Testis (tissue), 3 donors: Measurements from ENCODE around the gene RAB18. TPM values are rescaled to one million over a fixed set of nuclear protein-coding genes. Genes with fewer than 3 reads are reported as not detected.

Source experiments
- DNase-seq: peaks from one replicate; pipeline ENCODE4 v3.0.0-alpha.2; 2019
- H3K27ac ChIP-seq, 2 donors: fragments of 200-600 bp; sonication (generic); one replicate each; pipeline ENCODE4 v1.5.1; 2019
- H3K27me3 ChIP-seq: fragments of 200-600 bp; sonication (generic); one replicate; pipeline ENCODE4 v1.5.1; 2019
- H3K36me3 ChIP-seq: fragments of 200-600 bp; sonication (generic); one replicate; pipeline ENCODE4 v1.5.1; 2017; ENCODE audit warnings: low read depth; ENCODE audit errors: missing control alignments
- H3K4me1 ChIP-seq: fragments of 200-600 bp; sonication (generic); one replicate; pipeline ENCODE4 v1.5.1; 2019
- H3K4me3 ChIP-seq, 2 donors: fragments of 200-600 bp; sonication (generic); one replicate each; pipeline ENCODE4 v1.5.1; 2017 to 2019
- H3K9me3 ChIP-seq: fragments of 200-600 bp; sonication (generic); one replicate; pipeline ENCODE4 v1.5.1; 2017
- POLR2A ChIP-seq: fragments of 450-650 bp; IDR thresholded peaks from one replicate; pipeline ENCODE4 v1.6.1; 2017; ENCODE audit warnings: antibody characterized with exemption, mild to moderate bottlenecking, moderate library complexity
- WGBS, 2 donors: methylation state at CpG; one replicate each; pipeline ENCODE4 v1.1.5; 2018; 5-methylcytosine and 5-hydroxymethylcytosine counted together
- intact Hi-C: fragments of 100-400 bp; cut with DNase I; formaldehyde crosslinking; loops from one replicate; pipeline ENCODE4 v1.15.1; 2023; ENCODE audit warnings: low total_unique reads
- polyA plus RNA-seq: library from polyadenylated mRNA; stranded (reverse); fragments of 350-450 nt; fragmentation: Illumina TruSeq; extraction: RNeasy Lipid Tissue Mini Kit (QIAGEN cat#74804); gene quantifications from one replicate; pipeline ENCODE4 v1.2.3, GENCODE V29; 2014; ENCODE audit warnings: low read depth, low replicate concordance; ENCODE audit not compliant: insufficient read depth
- total RNA-seq, 2 donors: library from RNA; depleted of rRNA; stranded (reverse); fragments of >200 nt; gene quantifications; one replicate each; pipeline ENCODE4 v1.2.3, GENCODE V29; 2016
- TF ChIP-seq, protein P1 (sequence below), 3 experiments: fragments of 450-650 bp in 2 of 3; fragments of 200-600 bp in 1 of 3; sonication (generic) in 1 of 3; IDR thresholded peaks; one replicate each; pipeline ENCODE4 v1.5.1; 2016 to 2019; ENCODE audit warnings: antibody characterized with exemption in 3 of 3, mild to moderate bottlenecking in 2 of 3, moderate library complexity in 1 of 3

The RAB18 gene
- total and polyA plus RNA-seq, 3 donors from 2014 or later, result 51.6 to 99.8 (median 53.1) TPM

DNA sequence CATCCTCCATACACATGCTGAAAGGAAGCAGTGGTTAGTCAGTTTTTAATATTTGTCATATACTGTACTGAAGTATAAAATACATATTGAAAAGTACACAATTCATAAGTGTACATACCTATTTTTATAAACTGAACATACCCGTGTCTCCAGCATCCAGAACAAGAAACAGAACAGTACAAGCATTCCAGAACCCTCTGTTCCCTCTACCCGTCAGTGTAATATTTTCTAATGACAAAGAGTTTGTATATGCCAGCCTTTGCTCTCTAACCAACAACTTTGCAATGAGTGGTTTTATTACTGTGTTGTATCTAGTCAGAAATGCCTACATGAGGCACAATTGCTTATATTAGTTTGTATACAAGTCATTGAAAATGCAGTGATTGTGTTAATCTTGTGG is 18.7 kb upstream of the RAB18 start:
- H3K27me3 ChIP-seq, result no peaks in the 10 kb centered on the region
- WGBS, 2 donors, result 64 to 66% methylated on average over 2 of the region's 2 CpGs
- no peaks in the 10 kb centered on the region for H3K9me3 ChIP-seq
- TF ChIP-seq POLR2A, result no peak
- DNase-seq, result no peak
- intact Hi-C loops, result no loop called here
- H3K4me1 ChIP-seq, result no peaks in the 10 kb centered on the region
- H3K4me3 ChIP-seq, result no peak overlapping the region
- no peak overlapping the region for H3K27ac ChIP-seq
- H3K36me3 ChIP-seq, result no peaks in the 10 kb centered on the region

DNA sequence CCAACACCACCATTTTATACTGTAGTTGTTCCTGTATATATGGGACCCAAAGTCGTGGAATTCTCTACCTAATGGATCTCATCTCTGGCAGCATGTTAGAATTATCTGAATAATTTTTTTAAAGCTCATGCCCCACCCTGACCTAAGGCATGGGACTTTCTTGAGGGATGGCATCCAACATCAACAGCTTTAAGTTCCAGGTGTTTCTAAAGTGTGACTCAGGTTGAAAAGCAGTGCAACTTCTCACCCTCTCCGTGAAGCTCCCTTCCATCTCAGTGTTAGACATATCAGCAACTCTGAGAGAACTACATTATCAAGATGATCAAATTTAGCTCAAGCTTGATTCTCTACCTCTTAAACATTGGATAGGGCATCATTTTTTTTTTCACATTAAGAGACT is 18.1 kb upstream of the RAB18 start:
- Histone ChIP-seq H3K4me3 (no peak overlapping the region), H3K4me1 (no peaks in the 10 kb centered on the region), H3K36me3 (no peaks in the 10 kb centered on the region), H3K27ac (no peak overlapping the region), H3K9me3 (no peaks in the 10 kb centered on the region), H3K27me3 (no peaks in the 10 kb centered on the region)
- no peak for TF ChIP-seq POLR2A
- TF ChIP-seq, protein P1, sequence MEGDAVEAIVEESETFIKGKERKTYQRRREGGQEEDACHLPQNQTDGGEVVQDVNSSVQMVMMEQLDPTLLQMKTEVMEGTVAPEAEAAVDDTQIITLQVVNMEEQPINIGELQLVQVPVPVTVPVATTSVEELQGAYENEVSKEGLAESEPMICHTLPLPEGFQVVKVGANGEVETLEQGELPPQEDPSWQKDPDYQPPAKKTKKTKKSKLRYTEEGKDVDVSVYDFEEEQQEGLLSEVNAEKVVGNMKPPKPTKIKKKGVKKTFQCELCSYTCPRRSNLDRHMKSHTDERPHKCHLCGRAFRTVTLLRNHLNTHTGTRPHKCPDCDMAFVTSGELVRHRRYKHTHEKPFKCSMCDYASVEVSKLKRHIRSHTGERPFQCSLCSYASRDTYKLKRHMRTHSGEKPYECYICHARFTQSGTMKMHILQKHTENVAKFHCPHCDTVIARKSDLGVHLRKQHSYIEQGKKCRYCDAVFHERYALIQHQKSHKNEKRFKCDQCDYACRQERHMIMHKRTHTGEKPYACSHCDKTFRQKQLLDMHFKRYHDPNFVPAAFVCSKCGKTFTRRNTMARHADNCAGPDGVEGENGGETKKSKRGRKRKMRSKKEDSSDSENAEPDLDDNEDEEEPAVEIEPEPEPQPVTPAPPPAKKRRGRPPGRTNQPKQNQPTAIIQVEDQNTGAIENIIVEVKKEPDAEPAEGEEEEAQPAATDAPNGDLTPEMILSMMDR (IDR thresholded peaks at IDR 0.05), result no peak
- DNase-seq, result no peak
- intact Hi-C loops, result no loop called here
- 53 to 58% methylated on average over 2 of the region's 2 CpGs for WGBS, 2 donors

DNA sequence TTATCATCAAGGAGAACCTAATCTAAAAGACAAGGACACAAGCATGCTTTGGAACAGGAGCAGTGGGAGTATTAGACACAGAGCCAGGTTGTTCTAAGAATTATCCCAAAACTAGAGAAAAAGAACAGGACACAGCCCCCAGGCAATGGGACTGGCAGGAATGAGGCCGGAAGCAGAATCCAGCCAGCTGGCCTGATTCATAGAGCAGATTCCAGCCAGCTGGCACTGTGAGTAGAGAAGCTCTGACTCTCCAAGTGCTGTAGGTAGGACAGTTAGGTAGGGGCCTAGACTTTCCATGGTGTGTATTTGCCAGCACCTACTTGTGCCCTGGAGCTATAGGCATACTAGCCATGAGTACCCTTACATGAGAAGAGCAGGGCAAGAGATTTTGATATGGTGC is 13.3 kb upstream of the RAB18 start:
- Histone ChIP-seq H3K27me3 (no peaks in the 10 kb centered on the region), H3K36me3 (no peaks in the 10 kb centered on the region), H3K27ac (no peak overlapping the region), H3K9me3 (no peaks in the 10 kb centered on the region), H3K4me1 (no peaks in the 10 kb centered on the region), H3K4me3 (no peak overlapping the region)
- intact Hi-C loops, result no loop called here
- DNase-seq, result no peak
- TF ChIP-seq, protein P1 (IDR thresholded peaks at IDR 0.05), result no peak
- TF ChIP-seq POLR2A, result no peak
- 45 to 88% methylated on average over 1 of the region's 1 CpG for WGBS, 2 donors

DNA sequence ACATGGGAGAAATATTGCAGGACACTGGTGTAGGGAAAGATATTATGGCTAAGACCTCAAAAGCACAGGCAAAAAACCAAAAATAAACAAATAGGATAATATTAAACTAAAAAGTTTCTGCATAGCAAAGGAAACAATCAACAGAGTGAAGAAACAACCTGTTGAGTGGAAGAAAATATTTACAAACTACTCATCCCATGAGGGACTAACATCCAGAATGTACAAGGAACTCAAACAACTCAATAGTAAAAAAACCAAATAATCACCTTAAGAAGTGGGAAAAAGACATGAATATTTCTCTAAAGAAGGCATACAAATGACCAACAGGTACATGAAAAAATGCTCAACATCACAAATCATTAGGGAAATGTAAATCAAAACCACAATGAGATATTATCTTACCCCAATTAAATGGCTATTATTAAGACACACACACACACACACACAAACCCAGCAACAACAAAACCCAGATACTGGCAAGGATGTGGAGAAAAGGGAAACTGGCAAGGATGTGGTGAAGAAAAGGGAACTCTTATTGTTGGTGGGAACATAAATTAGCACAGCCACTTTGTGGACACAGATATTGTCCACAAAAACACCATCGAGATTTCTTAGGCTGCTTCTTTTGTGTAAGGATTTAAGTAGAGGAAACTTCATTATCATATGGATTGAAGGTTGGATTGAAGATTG is 9.8 kb upstream of the RAB18 start:
- no peak for DNase-seq
- no peak overlapping the region for H3K4me3 ChIP-seq
- no peaks in the 10 kb centered on the region for H3K4me1 ChIP-seq
- 88 to 91% methylated on average over 1 of the region's 1 CpG for WGBS, 2 donors
- H3K27ac ChIP-seq, result no peak overlapping the region
- intact Hi-C loops, result no loop called here
- no peaks in the 10 kb centered on the region for H3K9me3 ChIP-seq
- H3K27me3 ChIP-seq, result no peaks in the 10 kb centered on the region
- H3K36me3 ChIP-seq, result no peaks in the 10 kb centered on the region
- TF ChIP-seq, protein P1 (IDR thresholded peaks at IDR 0.05), result no peak
- TF ChIP-seq POLR2A, result no peak

DNA sequence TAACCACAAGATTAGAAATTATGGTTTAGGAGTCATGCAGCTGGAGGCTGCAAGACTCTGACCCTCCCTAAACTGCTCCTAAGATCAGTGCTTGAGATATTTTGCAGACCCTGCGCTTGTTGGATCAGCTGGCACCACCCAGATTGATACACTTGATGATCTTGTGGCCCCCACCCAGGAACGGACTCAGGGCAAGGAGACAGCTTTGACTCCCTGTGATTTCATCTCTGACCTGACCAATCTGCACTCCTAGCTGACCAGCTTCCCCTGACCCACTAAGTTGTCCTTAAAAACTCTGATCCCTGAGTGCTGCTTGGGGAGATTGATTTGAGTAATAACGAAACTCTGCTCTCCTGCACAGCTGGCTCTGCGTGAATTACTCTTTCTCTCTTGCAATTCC is 8.0 kb upstream of the RAB18 start:
- DNase-seq, result no peak
- Histone ChIP-seq H3K4me1 (no peaks in the 10 kb centered on the region), H3K9me3 (no peaks in the 10 kb centered on the region), H3K36me3 (no peaks in the 10 kb centered on the region), H3K27ac (no peak overlapping the region), H3K27me3 (no peaks in the 10 kb centered on the region), H3K4me3 (no peak overlapping the region)
- WGBS, 2 donors, result 70 to 81% methylated on average over 4 of the region's 4 CpGs
- TF ChIP-seq, protein P1 (IDR thresholded peaks at IDR 0.05), result no peak
- TF ChIP-seq POLR2A, result no peak
- intact Hi-C loops, result no loop called here
